Panc1 (cell line): Measurements from ENCODE around the gene ATF5. TPM values are rescaled to one million over a fixed set of nuclear protein-coding genes. Genes with fewer than 3 reads are reported as not detected.

Experiments used
- ATAC-seq: fragments of 200-7000 bp; cut with Tn5 transposase; 2 replicates; pipeline ENCODE4 v1.9.1; 2020; ENCODE audit warnings: mild to moderate bottlenecking, moderate library complexity
- BruUV-seq: library from RNA; stranded (reverse); fragments of 400-500 nt; replicated peaks from 2 replicates; lab custom pipeline; 2021; lab: Mats Ljungman, UMichigan
- CTCF ChIA-PET: fragments of 300-600 bp; sonication (Branson Sonifier 250); formaldehyde crosslinking; loops from one replicate; lab custom pipeline; 2022; ENCODE audit warnings: antibody characterized with exemption; lab: Charles Lee
- POLR2A ChIA-PET: fragments of 300-600 bp; sonication (Branson Sonifier 250); formaldehyde crosslinking; loops from one replicate; lab custom pipeline; 2022; ENCODE audit warnings: antibody characterized with exemption; lab: Charles Lee
- DNase-seq: peaks from one replicate; pipeline ENCODE4 v3.0.0-alpha.2; 2010; ENCODE audit warnings: low read depth, low spot score
- H3K27ac ChIP-seq: 2 replicates; pipeline ENCODE4 v1.5.1; 2011; ENCODE audit warnings: mild to moderate bottlenecking, low read length, inconsistent platforms
- H3K27me3 ChIP-seq: fragments of 200-500 bp; sonication (Bioruptor generic); 2 replicates; pipeline ENCODE4 v1.6.0; 2014; ENCODE audit warnings: low read length, inconsistent platforms; ENCODE audit not compliant: control insufficient read depth, insufficient read depth
- H3K36me3 ChIP-seq: fragments of 200-500 bp; sonication (Bioruptor generic); 2 replicates; pipeline ENCODE4 v1.5.1; 2014; ENCODE audit warnings: inconsistent platforms, mild to moderate bottlenecking, low read length, moderate library complexity; ENCODE audit not compliant: control insufficient read depth, insufficient read depth
- H3K4me1 ChIP-seq: 2 replicates; pipeline ENCODE4 v1.5.1; 2011; ENCODE audit warnings: inconsistent platforms, mild to moderate bottlenecking, low read length, moderate library complexity; ENCODE audit not compliant: control insufficient read depth, insufficient read depth
- H3K4me3 ChIP-seq, 2 experiments: 2 replicates each; pipeline ENCODE4 v1.5.1; 2011 to 2012; ENCODE audit warnings: low read depth in 2 of 2, low read length in 2 of 2, mild to moderate bottlenecking in 2 of 2, inconsistent platforms in 1 of 2, moderate library complexity in 1 of 2
- H3K9me3 ChIP-seq: fragments of 200-500 bp; sonication (Bioruptor generic); 2 replicates; pipeline ENCODE4 v1.5.1; 2014; ENCODE audit warnings: low read depth, mild to moderate bottlenecking, inconsistent platforms, low read length, moderate library complexity; ENCODE audit not compliant: control insufficient read depth, insufficient read depth
- CTCF ChIP-seq: fragments of 450-650 bp; IDR thresholded peaks from 2 replicates; pipeline ENCODE4 v1.5.1; 2017; ENCODE audit warnings: mild to moderate bottlenecking
- POLR2AphosphoS5 ChIP-seq: IDR thresholded peaks from 2 replicates; pipeline ENCODE4 v1.6.1; 2012; ENCODE audit warnings: mild to moderate bottlenecking, low read depth, low read length, moderate library complexity
- REST ChIP-seq, 2 experiments: IDR thresholded peaks; 2 replicates each; pipeline ENCODE4 v1.6.1; 2011 to 2012; ENCODE audit warnings: low read depth in 2 of 2, control low read depth in 1 of 2, low read length in 1 of 2, mild to moderate bottlenecking in 1 of 2, moderate library complexity in 1 of 2; ENCODE audit not compliant: insufficient read depth in 1 of 2
- SIN3A ChIP-seq: IDR thresholded peaks from 2 replicates; pipeline ENCODE4 v1.6.1; 2012; ENCODE audit warnings: low read depth, mild to moderate bottlenecking, low read length, moderate library complexity, borderline replicate concordance; ENCODE audit not compliant: insufficient read depth
- TCF7L2 ChIP-seq: IDR thresholded peaks from 2 replicates; pipeline ENCODE4 v1.6.1; 2011; ENCODE audit warnings: mild to moderate bottlenecking, low read depth, low read length, inconsistent platforms
- in situ Hi-C: cut with HindIII; loops from 2 replicates; pipeline ENCODE4 v1.10.0; 2016; ENCODE audit warnings: low sequenced_read_pairs, low pct_unique_long_range_greater_than_20kb
- intact Hi-C: fragments of 100-400 bp; cut with micrococcal nuclease; formaldehyde crosslinking; loops from one replicate; pipeline ENCODE4 v1.10.0; 2022; ENCODE audit not compliant: unreplicated experiment
- total RNA-seq: library from RNA; stranded (reverse); gene quantifications from one replicate; pipeline ENCODE4 v1.2.1, GENCODE V29; 2021; ENCODE audit not compliant: unreplicated experiment

Gene ATF5
- total RNA-seq, 1 experiment from 2014 or later: 104 TPM

GRCh38 chr19:49950956-49951526 is 22.0 kb downstream of the ATF5 start:
- Histone ChIP-seq H3K36me3 (no peaks in the 10 kb centered on the region), H3K9me3 (no peaks in the 10 kb centered on the region), H3K27ac (no peak overlapping the region), H3K27me3 (no peaks in the 10 kb centered on the region), H3K4me3 (no peak overlapping the region), H3K4me1 (no peaks in the 10 kb centered on the region)
- POLR2A ChIA-PET: no interaction called here
- ATAC-seq (no peak), DNase-seq (no peak)
- no TSS peak for BruUV-seq
- no peak for TF ChIP-seq POLR2AphosphoS5
- TF ChIP-seq TCF7L2: no peak
- TF ChIP-seq SIN3A: no peak
- TF ChIP-seq CTCF: no peak
- TF ChIP-seq REST (IDR thresholded peaks at IDR 0.05; ENCODE audit: insufficient read depth in 1 of 2, low read depth in 2 of 2, low read length in 1 of 2): no peak
- in situ Hi-C loops: no loop called here
- CTCF ChIA-PET: no interaction called here
- intact Hi-C loops: no loop called here

- ATAC-seq: no peak
- in situ Hi-C loops: no loop called here
- POLR2A ChIA-PET: no interaction called here
- intact Hi-C loops: no loop called here
- Histone ChIP-seq H3K27ac (no peak overlapping the region), H3K4me3 (no peak overlapping the region), H3K27me3 (no peaks in the 10 kb centered on the region), H3K9me3 (no peaks in the 10 kb centered on the region), H3K36me3 (no peaks in the 10 kb centered on the region), H3K4me1 (no peaks in the 10 kb centered on the region)
- BruUV-seq: no TSS peak
- DNase-seq: no peak
- TF ChIP-seq TCF7L2 (no peak), SIN3A (no peak), REST (IDR thresholded peaks at IDR 0.05; ENCODE audit: insufficient read depth in 1 of 2, low read depth in 2 of 2, low read length in 1 of 2) (no peak), POLR2AphosphoS5 (no peak), CTCF (no peak)
- CTCF ChIA-PET: no interaction called here
Measured at GRCh38 chr19:49951806-49952478, 22.9 kb downstream of the ATF5 start.
